OCI-LY3 (cell line): ENCODE measurements around the gene TAF3.

Experiments used
- CTCF ChIP-seq: fragments of 200-600, 300-600 bp; sonication (generic); IDR thresholded peaks from 2 replicates; pipeline ENCODE4 v1.5.1; 2014; ENCODE audit warnings: antibody characterized with exemption, low read length, low read depth
- EZH2phosphoT487 ChIP-seq: fragments of 200-600 bp; shearing (Covaris generic); IDR thresholded peaks from 2 replicates; pipeline ENCODE4 v1.6.1; 2018; ENCODE audit warnings: antibody characterized with exemption, mixed run types, low read depth

- TF ChIP-seq CTCF, result no peak
- no peak for TF ChIP-seq EZH2phosphoT487
These were observed 71.7 kb downstream of the TAF3 start for GRCh38 chr10:7889947-7890542.
